ENCODE measurements around the gene SFSWAP.

GRCh38 chr12:131801254-131801866, 90.5 kb downstream of the SFSWAP start:
- no peak for TF ChIP-seq TAF15 (IDR thresholded peaks at IDR 0.05; ENCODE audit: low read depth, low read length, poor library complexity, severe bottlenecking)
- no peak for TF ChIP-seq CBX2 (IDR thresholded peaks at IDR 0.05; ENCODE audit: low read depth, low read length)
- no peak for TF ChIP-seq CBX2 (CRISPR knock-in tag; IDR thresholded peaks at IDR 0.05; ENCODE audit: low read depth)
- TF ChIP-seq ZNF574 (CRISPR knock-in tag; IDR thresholded peaks at IDR 0.05): no peak
- TF ChIP-seq CTCF (CRISPR knock-in tag; IDR thresholded peaks at IDR 0.05): no peak
- no peak for TF ChIP-seq JUND (CRISPR knock-in tag; IDR thresholded peaks at IDR 0.05)
- TF ChIP-seq SOX13 (IDR thresholded peaks at IDR 0.05): no peak
- TF ChIP-seq SOX13 (CRISPR knock-in tag; conservative IDR thresholded peaks at IDR 0.05 in 1 of 2, IDR thresholded peaks at IDR 0.05 in 1 of 2): no peak
- no peak for TF ChIP-seq EP300 (IDR thresholded peaks at IDR 0.05; ENCODE audit: low read depth in 2 of 2, low read length in 2 of 2)
- TF ChIP-seq EP300 (CRISPR knock-in tag; IDR thresholded peaks at IDR 0.05; ENCODE audit: borderline replicate concordance): no peak
- TF ChIP-seq ZNF230 (CRISPR knock-in tag; IDR thresholded peaks at IDR 0.05): no peak
- no peak for TF ChIP-seq TGIF2 (CRISPR knock-in tag; IDR thresholded peaks at IDR 0.05)
